Lung microvascular endothelial cell (primary cell): ENCODE results near the gene SH3PXD2A. TPM values are rescaled to one million over a fixed set of nuclear protein-coding genes. Genes with fewer than 3 reads are reported as not detected.
"Not testable (repeated sequence)": the region's sequence is repeated elsewhere in the genome, so short reads cannot be mapped to it uniquely, and the experiment has no call there.

ENCODE experiments used
- DNase-seq, 2 donors: peaks; one replicate each; pipeline versions ENCODE4 v3.0.0 to v3.0.0-alpha.2; 2010; ENCODE audit warnings: low read depth in 2 of 2
- total RNA-seq: library from RNA; depleted of rRNA; stranded (reverse); fragments of >200 nt; gene quantifications from 2 replicates; pipeline ENCODE4 v1.2.1, GENCODE V29; 2014

Gene SH3PXD2A
- total RNA-seq, 1 donor from 2014 or later, result 0.99 TPM

- DNase-seq, result peak; percentile 60 to 63
Measured at GRCh38 chr10:103668351-103669242, 186.8 kb downstream of the SH3PXD2A start.

- peak in 1 of 2 donors; percentile 42 for DNase-seq
Measured at GRCh38 chr10:103667356-103667755, 188.0 kb downstream of the SH3PXD2A start.

- no peak for DNase-seq
Measured at GRCh38 chr10:103666762-103667150, 188.6 kb downstream of the SH3PXD2A start.

DNA sequence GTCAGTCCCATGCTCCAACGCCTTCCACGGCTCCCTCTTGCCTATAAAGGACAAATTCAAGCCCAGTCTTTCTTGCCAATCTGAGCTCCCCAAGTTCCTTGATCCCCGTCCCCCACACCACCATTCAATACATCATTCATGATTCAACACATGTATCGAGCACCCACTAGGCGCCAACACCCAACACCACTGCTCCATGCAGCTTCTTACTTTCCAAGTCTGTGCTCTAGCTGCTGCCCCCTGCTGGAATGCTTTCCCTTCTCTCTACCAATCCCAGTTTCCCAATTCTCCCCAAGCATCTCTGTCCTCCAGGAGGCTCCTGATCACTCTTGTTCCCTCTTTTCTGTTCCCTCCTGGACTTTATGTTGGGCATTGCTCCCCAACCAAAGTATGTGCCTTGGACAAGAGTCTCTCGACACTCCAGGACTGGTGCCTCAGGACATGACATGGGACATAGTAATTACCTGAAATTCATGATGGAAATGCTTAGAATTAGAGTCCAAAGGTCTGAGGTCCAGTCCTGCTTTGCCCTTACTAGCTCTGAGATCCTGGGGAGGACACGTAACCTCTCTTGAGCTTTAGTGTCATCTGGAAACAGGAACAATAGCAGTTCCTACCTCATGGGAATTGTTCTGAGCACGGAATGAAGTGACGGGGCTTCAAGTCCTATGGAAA, 189.2 kb downstream of the SH3PXD2A start:
- peak; percentile 37 to 39 for DNase-seq

- no peak for DNase-seq
Measured at GRCh38 chr10:103665162-103665889, 190.1 kb downstream of the SH3PXD2A start.

- no peak for DNase-seq
Measured at GRCh38 chr10:103663802-103664201, 191.6 kb downstream of the SH3PXD2A start.

DNA sequence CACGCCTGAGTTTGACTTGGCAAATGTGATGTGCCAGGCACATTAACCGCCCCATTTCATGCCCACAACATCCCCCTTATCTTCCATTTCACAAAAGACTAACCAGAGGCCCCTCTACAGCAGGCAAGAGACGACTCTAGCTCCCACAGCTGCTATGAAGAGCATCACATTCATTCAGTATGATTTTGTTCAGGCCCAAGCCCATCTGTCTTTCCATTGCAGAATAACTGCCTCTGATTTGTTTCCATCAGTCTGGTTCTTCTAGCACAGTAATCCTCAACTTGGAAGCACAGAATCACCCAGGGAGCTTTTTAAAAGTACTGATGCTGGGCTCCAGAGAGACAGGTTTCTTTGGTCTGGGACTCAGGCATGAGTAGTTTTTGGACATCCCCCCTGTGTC, 192.1 kb downstream of the SH3PXD2A start:
- no peak for DNase-seq

DNA sequence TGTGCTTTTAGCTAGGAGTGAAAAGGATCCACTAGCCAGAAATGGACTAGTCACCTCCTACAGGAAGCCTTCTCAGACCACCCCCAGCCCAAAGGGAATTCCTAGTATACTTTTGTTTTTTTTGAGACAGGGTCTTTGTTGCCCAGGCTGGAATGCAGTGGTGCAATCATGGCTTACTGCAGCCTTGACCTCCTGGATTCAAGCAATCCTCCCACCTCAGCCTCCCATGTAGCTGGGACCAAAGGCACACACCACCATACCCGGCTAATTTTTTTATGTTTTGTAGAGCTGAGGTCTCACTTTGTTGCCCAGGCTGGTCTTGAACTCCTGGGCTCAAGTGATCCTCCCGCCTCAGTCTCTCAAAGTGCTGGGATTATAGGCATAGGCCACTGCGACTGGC, 192.7 kb downstream of the SH3PXD2A start:
- DNase-seq, result not testable (repeated sequence)

GRCh38 chr10:103661198-103661950, 194.0 kb downstream of the SH3PXD2A start:
- peak in 1 of 2 donors; percentile 19 for DNase-seq

DNA sequence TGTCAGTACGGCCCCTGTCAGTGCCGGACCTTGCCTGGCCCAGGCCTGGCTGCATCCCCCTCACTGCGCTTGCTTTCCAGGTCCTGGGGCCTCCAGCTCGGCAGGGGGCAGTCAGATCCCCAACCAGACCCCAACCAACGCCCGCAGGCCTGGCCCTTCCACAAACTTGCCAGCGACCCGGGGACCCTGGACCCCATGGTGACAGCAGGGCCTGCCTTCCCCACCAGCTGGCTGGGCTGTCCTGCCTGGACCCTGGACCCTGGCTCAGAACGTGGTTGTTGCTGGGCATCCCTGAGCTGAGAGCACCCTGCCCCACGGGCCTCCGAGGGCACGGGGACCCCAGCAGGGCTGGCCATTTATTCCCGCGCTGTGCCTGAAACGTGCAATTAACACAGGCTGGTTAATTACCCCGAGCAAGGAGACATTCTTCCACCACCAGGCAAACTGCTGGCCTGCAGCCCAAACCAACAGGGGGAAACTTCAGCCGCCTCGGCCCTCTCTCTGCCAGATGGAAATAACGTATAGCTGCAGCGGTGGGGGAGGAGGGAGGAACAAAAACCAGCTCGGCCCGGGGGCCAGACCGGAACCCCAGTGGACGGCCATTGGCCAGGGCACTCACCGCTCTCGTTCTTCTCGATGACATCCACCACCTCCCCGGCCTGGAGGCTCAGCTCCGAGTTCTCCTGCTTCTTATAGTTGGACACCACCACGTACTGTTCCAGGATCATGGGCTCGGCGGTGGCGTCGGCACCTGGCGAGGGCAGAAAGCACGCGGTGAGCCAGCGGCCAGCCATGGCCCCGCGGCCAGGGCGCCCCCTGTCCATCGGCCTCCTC, 194.8 kb downstream of the SH3PXD2A start:
- peak; percentile 25 to 52 for DNase-seq

- DNase-seq, result peak; percentile 88 to 91
Measured at GRCh38 chr10:103659674-103660363, 195.6 kb downstream of the SH3PXD2A start.

- DNase-seq, result no peak
Measured at GRCh38 chr10:103658049-103658577, 197.3 kb downstream of the SH3PXD2A start.

DNA sequence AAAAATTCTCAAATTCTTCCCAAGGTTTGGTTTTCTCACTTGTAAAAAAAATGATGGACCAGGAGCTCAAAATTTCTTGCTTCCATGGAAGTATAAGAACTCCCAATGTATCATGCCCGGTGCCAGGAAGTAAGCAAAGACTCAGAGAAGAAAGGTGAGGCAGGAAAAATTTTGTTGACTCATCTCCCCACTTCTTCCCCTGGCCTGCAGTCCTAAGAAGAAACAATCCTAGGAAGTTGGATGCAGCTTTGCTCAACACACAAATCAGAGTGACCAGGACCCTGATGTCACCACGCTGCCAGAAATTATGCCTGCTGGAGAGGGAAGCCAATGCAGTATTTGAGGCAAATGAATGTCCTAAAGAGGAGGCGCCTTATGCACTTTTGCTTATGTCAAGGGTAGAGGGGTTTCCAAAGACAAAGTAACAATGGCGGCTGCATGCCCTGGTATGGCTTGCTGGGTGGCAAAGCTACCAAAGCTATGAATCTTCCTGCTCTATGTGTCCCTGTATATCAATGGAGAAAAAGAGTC, 198.2 kb downstream of the SH3PXD2A start:
- no peak for DNase-seq

GRCh38 chr10:103654925-103655324, 200.5 kb downstream of the SH3PXD2A start:
- DNase-seq, result no peak

GRCh38 chr10:103653581-103654037, 201.8 kb downstream of the SH3PXD2A start:
- DNase-seq, result no peak

DNA sequence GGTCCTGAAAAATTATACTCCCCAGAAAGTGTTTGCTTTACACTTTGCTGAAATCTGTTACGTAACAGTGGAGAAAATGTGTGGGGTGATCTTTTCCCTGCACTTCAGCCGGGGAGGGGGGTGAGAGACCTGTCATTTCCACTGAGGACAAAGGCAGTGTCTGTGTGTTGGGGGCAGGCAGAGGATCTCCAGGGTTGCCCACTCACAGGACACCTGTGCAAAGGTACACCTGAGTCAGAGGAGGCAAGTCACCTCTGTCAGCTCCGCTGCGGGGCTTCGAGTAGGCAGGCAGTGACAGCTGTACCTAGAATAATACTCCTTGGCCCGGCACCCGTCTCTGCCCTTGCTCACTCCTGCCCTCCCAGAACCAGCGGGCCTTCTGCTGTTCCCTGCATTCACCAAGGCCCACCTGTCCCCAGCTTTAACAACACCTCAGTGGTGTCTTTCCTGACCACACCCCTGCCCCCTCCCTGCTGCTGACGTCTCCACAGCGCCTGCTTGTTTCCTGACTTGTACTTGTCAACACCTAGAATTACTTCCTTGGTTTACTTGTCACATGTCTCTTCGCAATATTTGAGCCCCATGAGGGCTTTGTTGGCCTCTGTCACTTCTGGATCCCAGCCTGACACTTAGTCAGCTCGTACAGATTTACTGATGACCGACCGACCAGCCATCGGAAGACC, 202.6 kb downstream of the SH3PXD2A start:
- DNase-seq, result no peak

GRCh38 chr10:103651783-103652476, 203.4 kb downstream of the SH3PXD2A start:
- DNase-seq, result no peak

GRCh38 chr10:103651333-103651732, 204.0 kb downstream of the SH3PXD2A start:
- DNase-seq, result no peak
